ENCODE measurements around the gene DIAPH2.

Gene DIAPH2

GRCh38 chrX:97066381-97066780, 381.7 kb downstream of the DIAPH2 start:
- H3K27me3 ChIP-seq, result no peaks in the 10 kb centered on the region
- peaks cover 0 to 13% (median 0%) of the 10 kb centered on the region in 4 donors for H3K4me1 ChIP-seq
- H3K27ac ChIP-seq, result no peak overlapping the region
- no peak for DNase-seq
- no peak for TF ChIP-seq CTCF (IDR thresholded peaks at IDR 0.05)
- H3K4me3 ChIP-seq, result no peak overlapping the region
- intact Hi-C loops (cut with DNase I; ENCODE audit: low total_unique reads), result no loop called here
- no peaks in the 10 kb centered on the region for H3K9me3 ChIP-seq
- no peaks in the 10 kb centered on the region for H3K36me3 ChIP-seq

GRCh38 chrX:97070346-97070745, 385.7 kb downstream of the DIAPH2 start:
- intact Hi-C loops (cut with DNase I; ENCODE audit: low total_unique reads), result no loop called here
- Histone ChIP-seq H3K4me3 (no peak overlapping the region), H3K9me3 (no peaks in the 10 kb centered on the region)

GRCh38 chrX:97074400-97074799, 389.8 kb downstream of the DIAPH2 start:
- TF ChIP-seq CTCF (IDR thresholded peaks at IDR 0.05), result no peak
- no peaks in the 10 kb centered on the region for H3K27me3 ChIP-seq
- no peaks in the 10 kb centered on the region for H3K36me3 ChIP-seq
- DNase-seq, result no peak
- H3K27ac ChIP-seq, result no peak overlapping the region
- H3K9me3 ChIP-seq, result no peaks in the 10 kb centered on the region
- H3K4me1 ChIP-seq, result peaks cover 0 to 13% (median 0%) of the 10 kb centered on the region in 4 donors
- intact Hi-C loops (cut with DNase I; ENCODE audit: low total_unique reads), result no loop called here
- H3K4me3 ChIP-seq, result no peak overlapping the region

More at GRCh38 chrX:97070346-97070745, 385.7 kb downstream of the DIAPH2 start:
- H3K27me3 ChIP-seq, result no peaks in the 10 kb centered on the region
- TF ChIP-seq CTCF (IDR thresholded peaks at IDR 0.05), result no peak
- DNase-seq, result no peak
- peaks cover 0 to 13% (median 0%) of the 10 kb centered on the region in 4 donors for H3K4me1 ChIP-seq
- H3K27ac ChIP-seq, result no peak overlapping the region
- no peaks in the 10 kb centered on the region for H3K36me3 ChIP-seq

GRCh38 chrX:97089116-97089515, 404.5 kb downstream of the DIAPH2 start:
- H3K36me3 ChIP-seq, result no peaks in the 10 kb centered on the region
- H3K27ac ChIP-seq, result no peak overlapping the region
- no peaks in the 10 kb centered on the region for H3K27me3 ChIP-seq
- H3K4me3 ChIP-seq, result no peak overlapping the region
- TF ChIP-seq CTCF (IDR thresholded peaks at IDR 0.05), result no peak
- intact Hi-C loops (cut with DNase I; ENCODE audit: low total_unique reads), result no loop called here
- DNase-seq, result no peak
- no peaks in the 10 kb centered on the region for H3K4me1 ChIP-seq
- no peaks in the 10 kb centered on the region for H3K9me3 ChIP-seq

GRCh38 chrX:97096385-97096784, 411.7 kb downstream of the DIAPH2 start:
- Histone ChIP-seq H3K36me3 (peaks cover 0 to 8% (median 5%) of the 10 kb centered on the region in 3 donors), H3K4me1 (no peaks in the 10 kb centered on the region), H3K9me3 (no peaks in the 10 kb centered on the region), H3K27me3 (no peaks in the 10 kb centered on the region), H3K27ac (no peak overlapping the region), H3K4me3 (no peak overlapping the region)
- intact Hi-C loops (cut with DNase I; ENCODE audit: low total_unique reads), result no loop called here
- DNase-seq, result no peak
- no peak for TF ChIP-seq CTCF (IDR thresholded peaks at IDR 0.05)

GRCh38 chrX:97102938-97103337, 418.3 kb downstream of the DIAPH2 start:
- Histone ChIP-seq H3K27ac (no peak overlapping the region), H3K9me3 (no peaks in the 10 kb centered on the region), H3K36me3 (peaks cover 0 to 8% (median 5%) of the 10 kb centered on the region in 3 donors), H3K27me3 (no peaks in the 10 kb centered on the region), H3K4me3 (no peak overlapping the region), H3K4me1 (no peaks in the 10 kb centered on the region)
- TF ChIP-seq CTCF (IDR thresholded peaks at IDR 0.05), result no peak
- no peak for DNase-seq
- intact Hi-C loops (cut with DNase I; ENCODE audit: low total_unique reads), result no loop called here
